Measurements from ENCODE around the gene AKR1A1.
A peak's percentile ranks its signal among the peaks of the same experiment; 100 is the strongest.

AKR1A1 gene

DNA sequence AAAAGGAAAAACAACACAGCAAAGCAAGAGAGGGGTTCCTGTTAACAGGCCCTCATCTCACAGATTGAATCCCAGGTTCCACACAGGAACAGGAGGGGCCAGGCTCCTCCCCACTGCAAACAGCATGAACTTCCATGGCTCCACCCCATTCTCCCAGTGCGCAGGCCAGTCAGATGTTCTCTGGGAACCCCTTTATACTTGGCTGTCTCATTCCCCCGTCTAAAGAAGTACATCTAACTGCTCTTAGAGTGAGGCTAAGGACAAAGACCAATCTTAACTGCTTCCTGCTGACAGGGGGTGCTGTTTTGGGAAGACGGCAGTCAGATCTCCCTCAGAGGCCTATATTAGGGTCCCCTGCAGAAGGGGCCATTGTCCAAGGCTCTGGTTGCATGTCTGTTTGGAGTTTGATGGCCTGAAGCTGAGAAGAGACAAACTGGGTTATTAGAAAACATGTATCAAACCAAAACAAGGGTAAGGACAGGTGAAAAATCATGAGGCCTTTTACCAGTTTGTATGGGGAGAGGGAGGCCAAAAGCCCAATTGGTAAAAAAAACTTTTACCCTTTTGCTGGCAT, 22.7 kb downstream of the AKR1A1 start:
- Histone ChIP-seq H4K20me1 (ENCODE audit: low read depth, low read length) (no peaks in the 10 kb centered on the region), H2AFZ (ENCODE audit: low read depth, low read length, severe bottlenecking) (no peak overlapping the region), H3K4me3 (ENCODE audit: insufficient read depth, low read length, poor library complexity, severe bottlenecking) (no peak overlapping the region), H3K27me3 (ENCODE audit: low read length) (no peaks in the 10 kb centered on the region), H3K4me2 (ENCODE audit: low read depth, low read length, poor library complexity, severe bottlenecking) (no peak overlapping the region), H3K9ac (ENCODE audit: low read length) (no peak overlapping the region), H3K79me2 (ENCODE audit: insufficient read depth, low read length) (no peaks in the 10 kb centered on the region), H3K27ac (ENCODE audit: low read depth, low read length) (no peak overlapping the region), H3K9me2 (replicated peaks; ENCODE audit: insufficient read depth, low read length) (no peaks in the 10 kb centered on the region), H3F3A (ENCODE audit: insufficient read depth) (peaks cover 4% of the 10 kb centered on the region), H3K9me3 (ENCODE audit: insufficient read depth, low read length) (no peaks in the 10 kb centered on the region), H3K36me3 (ENCODE audit: low read length) (peaks cover 6% of the 10 kb centered on the region; the same call in 1 of the 2 replicates)
- no peak for TF ChIP-seq EZH2phosphoT487 (conservative IDR thresholded peaks at IDR 0.05; ENCODE audit: low read length)
- TF ChIP-seq, protein P1, sequence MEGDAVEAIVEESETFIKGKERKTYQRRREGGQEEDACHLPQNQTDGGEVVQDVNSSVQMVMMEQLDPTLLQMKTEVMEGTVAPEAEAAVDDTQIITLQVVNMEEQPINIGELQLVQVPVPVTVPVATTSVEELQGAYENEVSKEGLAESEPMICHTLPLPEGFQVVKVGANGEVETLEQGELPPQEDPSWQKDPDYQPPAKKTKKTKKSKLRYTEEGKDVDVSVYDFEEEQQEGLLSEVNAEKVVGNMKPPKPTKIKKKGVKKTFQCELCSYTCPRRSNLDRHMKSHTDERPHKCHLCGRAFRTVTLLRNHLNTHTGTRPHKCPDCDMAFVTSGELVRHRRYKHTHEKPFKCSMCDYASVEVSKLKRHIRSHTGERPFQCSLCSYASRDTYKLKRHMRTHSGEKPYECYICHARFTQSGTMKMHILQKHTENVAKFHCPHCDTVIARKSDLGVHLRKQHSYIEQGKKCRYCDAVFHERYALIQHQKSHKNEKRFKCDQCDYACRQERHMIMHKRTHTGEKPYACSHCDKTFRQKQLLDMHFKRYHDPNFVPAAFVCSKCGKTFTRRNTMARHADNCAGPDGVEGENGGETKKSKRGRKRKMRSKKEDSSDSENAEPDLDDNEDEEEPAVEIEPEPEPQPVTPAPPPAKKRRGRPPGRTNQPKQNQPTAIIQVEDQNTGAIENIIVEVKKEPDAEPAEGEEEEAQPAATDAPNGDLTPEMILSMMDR (IDR thresholded peaks at IDR 0.05; ENCODE audit: insufficient read depth, low read length, poor library complexity, severe bottlenecking), result no peak

DNA sequence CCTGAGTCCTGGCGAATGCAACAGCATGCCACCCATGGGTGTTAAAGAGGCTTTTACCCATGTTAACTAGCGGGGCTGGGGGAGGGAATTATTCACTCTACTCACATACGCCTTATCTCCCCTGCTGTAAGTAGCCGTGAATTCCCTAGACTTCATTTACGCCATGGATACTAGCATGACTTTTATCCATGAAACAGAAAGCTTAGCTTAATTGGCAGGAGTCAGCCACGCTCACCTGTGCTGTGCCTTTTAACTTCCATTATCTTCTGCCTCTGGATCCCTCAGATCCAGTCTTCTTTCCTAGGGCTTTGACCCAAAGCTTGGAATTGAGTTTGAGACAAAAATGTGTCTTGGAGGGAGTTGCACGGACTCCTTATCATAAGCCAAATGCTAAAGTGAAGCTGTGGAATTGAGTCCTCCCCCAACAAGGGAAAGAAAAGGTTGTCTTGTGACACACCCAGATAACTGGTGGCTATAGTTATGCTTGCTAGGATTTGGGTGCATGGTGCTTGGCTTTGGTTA, 23.5 kb downstream of the AKR1A1 start:
- H3K4me2 ChIP-seq (ENCODE audit: low read depth, low read length, poor library complexity, severe bottlenecking), result no peak overlapping the region
- H3K27ac ChIP-seq (ENCODE audit: low read depth, low read length), result no peak overlapping the region
- H3K4me3 ChIP-seq (ENCODE audit: insufficient read depth, low read length, poor library complexity, severe bottlenecking), result no peak overlapping the region
- peaks cover 10% of the 10 kb centered on the region; the same call in 1 of the 2 replicates for H3F3A ChIP-seq (ENCODE audit: insufficient read depth)
- H3K9me2 ChIP-seq (replicated peaks; ENCODE audit: insufficient read depth, low read length), result no peaks in the 10 kb centered on the region
- no peaks in the 10 kb centered on the region for H3K27me3 ChIP-seq (ENCODE audit: low read length)
- TF ChIP-seq EZH2phosphoT487 (conservative IDR thresholded peaks at IDR 0.05; ENCODE audit: low read length), result no peak
- TF ChIP-seq, protein P1 (IDR thresholded peaks at IDR 0.05; ENCODE audit: insufficient read depth, low read length, poor library complexity, severe bottlenecking), result no peak
- no peak overlapping the region for H2AFZ ChIP-seq (ENCODE audit: low read depth, low read length, severe bottlenecking)
- peaks cover 6% of the 10 kb centered on the region; the same call in 1 of the 2 replicates for H3K36me3 ChIP-seq (ENCODE audit: low read length)
- H3K9me3 ChIP-seq (ENCODE audit: insufficient read depth, low read length), result no peaks in the 10 kb centered on the region
- H3K79me2 ChIP-seq (ENCODE audit: insufficient read depth, low read length), result no peaks in the 10 kb centered on the region
- no peaks in the 10 kb centered on the region for H4K20me1 ChIP-seq (ENCODE audit: low read depth, low read length)
- no peak overlapping the region for H3K9ac ChIP-seq (ENCODE audit: low read length)

DNA sequence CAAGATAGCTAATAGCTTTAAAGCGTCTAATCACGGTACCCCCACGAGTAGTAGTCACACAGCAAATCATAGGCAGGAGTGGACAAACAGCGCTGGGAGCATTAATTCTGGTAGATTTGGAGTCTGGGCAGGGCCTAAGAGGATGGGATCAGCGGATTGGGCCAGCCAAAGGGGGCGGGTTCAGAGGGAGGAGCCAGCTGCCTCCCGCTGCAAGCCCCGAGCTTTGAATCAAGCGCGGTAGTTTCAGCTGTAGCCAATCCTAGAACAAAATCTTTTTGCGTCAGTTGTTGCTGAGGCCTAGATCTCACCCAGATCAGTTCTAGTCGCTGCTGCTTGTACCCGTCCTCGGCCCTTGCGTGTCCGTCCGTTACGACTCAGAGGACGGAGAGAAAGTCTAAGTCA, 32.6 kb downstream of the AKR1A1 start:
- Histone ChIP-seq H2AFZ (ENCODE audit: low read depth, low read length, severe bottlenecking) (peak overlapping the region; percentile 96), H3K4me2 (ENCODE audit: low read depth, low read length, poor library complexity, severe bottlenecking) (peak overlapping the region; percentile 87), H3K79me2 (ENCODE audit: insufficient read depth, low read length) (peaks cover 43% of the 10 kb centered on the region), H3F3A (ENCODE audit: insufficient read depth) (peaks cover 15% of the 10 kb centered on the region), H3K4me3 (ENCODE audit: insufficient read depth, low read length, poor library complexity, severe bottlenecking) (peak overlapping the region; percentile 81), H3K9me3 (ENCODE audit: insufficient read depth, low read length) (no peaks in the 10 kb centered on the region), H3K36me3 (ENCODE audit: low read length) (no peaks in the 10 kb centered on the region), H4K20me1 (ENCODE audit: low read depth, low read length) (peaks cover 25% of the 10 kb centered on the region), H3K27me3 (ENCODE audit: low read length) (no peaks in the 10 kb centered on the region), H3K9ac (ENCODE audit: low read length) (peak overlapping the region; percentile 96), H3K27ac (ENCODE audit: low read depth, low read length) (peak overlapping the region; percentile 78), H3K9me2 (replicated peaks; ENCODE audit: insufficient read depth, low read length) (no peaks in the 10 kb centered on the region)
- TF ChIP-seq, protein P1 (IDR thresholded peaks at IDR 0.05; ENCODE audit: insufficient read depth, low read length, poor library complexity, severe bottlenecking), result no peak
- TF ChIP-seq EZH2phosphoT487 (conservative IDR thresholded peaks at IDR 0.05; ENCODE audit: low read length), result no peak

Measured in SU-DHL-6 (cell line).